ENCODE data around the gene CLDN1.

The CLDN1 gene, protein sequence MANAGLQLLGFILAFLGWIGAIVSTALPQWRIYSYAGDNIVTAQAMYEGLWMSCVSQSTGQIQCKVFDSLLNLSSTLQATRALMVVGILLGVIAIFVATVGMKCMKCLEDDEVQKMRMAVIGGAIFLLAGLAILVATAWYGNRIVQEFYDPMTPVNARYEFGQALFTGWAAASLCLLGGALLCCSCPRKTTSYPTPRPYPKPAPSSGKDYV

DNA sequence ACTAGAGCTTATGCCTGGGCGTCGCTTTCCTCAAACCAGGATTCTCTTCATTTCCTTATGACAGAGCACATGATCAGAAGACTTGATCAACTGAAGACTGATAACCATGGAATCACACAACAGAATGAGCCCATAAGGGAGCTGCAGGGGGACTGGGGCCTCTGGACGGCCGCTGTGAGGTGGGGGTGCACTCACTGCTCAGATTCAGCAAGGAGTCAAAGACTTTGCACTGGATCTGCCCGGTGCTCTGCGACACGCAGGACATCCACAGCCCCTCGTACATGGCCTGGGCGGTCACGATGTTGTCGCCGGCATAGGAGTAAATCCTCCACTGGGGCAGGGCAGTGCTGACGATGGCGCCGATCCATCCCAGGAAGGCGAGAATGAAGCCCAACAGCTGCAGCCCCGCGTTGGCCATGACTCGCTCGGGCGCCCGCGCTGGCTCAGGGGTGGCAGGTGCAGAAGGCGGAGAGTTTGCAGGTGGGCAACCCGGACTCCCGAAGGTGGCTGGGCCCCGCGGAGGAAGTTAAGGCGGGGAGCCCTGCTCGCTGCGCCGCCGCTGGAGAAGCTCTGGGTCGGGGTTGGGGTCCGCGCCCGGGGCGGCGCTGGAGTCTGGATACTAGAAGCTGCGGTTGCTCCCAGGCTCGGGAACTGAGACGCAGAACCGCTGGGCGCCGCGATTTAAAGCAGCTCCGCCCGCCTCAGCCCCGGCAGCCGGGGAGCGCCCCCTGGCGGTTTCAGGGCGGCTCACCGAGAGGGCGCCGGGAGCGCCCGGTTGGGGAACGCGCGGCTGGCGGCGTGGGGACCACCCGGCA is at the start of gene CLDN1:
Gene CLDN1 (minus strand): TSS at position 658 of the 815 bp plus-strand sequence. CDS start 240 bp downstream, at position 418.
- peak; percentile 48 for DNase-seq (ENCODE audit: low read depth)

DNA sequence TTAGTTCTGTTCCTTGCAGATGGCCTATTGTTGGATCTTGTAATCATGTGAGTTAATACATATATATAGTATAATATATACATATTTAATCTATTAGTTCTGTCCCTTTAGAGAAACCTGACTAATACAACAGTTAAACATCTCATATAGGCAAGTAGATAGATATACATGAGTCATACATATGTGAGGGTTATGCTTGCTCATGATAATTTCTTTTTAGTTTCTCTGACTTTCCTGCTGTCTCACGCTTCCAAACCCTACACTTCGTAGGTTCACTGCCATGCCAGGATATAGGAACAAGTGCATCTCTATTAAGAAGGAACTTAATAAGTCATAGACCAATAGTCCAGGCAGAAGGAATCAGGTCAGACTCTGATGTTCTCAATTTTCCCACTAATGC is 48.9 kb upstream of the CLDN1 start:
- no peak for DNase-seq (ENCODE audit: low read depth)

DNA sequence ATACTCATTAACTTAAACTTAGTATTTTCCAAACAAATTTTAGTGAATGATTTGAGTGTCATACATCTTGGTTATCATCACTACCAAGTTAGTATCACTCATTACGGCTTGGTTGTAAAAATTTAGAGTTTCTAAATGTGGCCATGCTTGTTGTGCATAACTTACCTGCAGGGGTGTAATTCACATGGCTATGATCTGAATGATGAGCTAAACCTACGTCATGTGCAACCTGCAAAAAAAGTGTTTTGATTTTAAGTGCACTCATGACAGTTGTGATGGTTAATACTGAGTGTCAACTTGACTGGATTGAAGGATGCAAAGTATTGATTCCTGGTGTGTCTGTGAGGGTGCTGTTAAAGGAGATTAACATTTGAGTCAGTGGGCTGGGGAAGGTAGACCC is 48.1 kb upstream of the CLDN1 start:
- DNase-seq (ENCODE audit: low read depth) = no peak

DNA sequence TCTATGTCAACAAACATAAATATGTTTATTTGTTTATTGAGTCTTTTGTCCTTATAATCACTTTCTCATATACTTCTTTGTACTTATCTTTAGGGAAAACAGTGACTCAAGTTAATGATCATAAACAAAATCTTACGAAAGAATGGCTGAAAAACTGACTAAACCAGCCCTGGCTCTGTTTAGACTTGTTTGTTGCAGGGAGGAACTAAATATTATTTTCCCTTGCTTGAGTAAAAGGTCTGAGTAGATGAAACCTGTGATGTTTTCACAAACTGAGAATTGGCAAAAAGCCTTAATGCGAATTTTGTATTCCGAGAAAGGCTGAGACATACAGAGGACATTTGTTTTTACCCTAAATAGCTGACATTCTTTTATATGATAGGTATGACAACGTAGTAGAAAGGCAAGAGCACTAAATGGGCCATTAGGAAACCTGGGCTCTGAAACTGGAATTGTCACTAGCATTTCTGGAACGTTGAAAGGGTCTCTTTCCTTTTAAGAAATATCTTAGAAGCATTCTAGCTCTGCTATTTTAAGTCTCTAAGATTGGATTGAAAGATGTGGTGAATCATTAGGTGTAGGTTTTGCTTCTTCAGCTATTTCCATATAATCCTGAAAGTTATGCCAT is 47.5 kb upstream of the CLDN1 start:
- DNase-seq (ENCODE audit: low read depth) = no peak

DNA sequence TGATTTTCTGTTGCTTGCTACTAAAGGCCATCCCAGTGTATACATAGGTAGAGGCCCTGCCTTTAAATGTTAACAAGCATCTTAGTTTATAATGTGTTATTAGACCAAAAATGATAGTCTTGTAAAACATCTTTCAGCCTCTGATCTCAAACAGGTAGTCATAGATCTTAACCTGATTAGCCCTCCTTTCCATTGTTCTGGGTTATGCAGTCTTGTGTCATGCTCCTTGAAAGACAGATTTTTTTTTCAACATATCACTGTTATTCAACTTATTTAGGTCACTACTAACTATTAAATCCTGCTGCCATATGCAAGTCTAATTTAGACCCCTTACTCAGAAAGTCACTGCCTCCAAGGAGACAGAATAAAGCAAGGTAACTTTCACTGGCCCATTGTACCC is 46.6 kb upstream of the CLDN1 start:
- no peak for DNase-seq (ENCODE audit: low read depth)

DNA sequence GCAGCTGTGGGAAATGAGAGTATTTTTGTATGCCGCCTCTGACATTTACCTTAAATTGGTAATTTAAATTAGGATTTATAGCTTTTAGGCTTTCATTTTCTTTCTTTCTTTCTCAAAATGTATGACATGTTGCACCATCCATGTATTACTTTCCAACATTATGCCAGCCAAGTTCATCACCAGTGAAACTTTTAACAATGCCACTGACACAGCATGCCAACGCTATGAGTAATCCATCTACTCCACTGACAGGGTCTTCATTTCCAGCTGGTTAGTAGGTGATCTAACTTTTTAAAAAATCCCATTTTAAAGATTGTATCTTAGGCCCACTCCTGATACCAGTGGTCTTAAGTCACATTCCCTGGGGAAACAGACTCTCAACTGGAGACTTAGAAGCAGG is 43.9 kb upstream of the CLDN1 start:
- DNase-seq (ENCODE audit: low read depth) = no peak

DNA sequence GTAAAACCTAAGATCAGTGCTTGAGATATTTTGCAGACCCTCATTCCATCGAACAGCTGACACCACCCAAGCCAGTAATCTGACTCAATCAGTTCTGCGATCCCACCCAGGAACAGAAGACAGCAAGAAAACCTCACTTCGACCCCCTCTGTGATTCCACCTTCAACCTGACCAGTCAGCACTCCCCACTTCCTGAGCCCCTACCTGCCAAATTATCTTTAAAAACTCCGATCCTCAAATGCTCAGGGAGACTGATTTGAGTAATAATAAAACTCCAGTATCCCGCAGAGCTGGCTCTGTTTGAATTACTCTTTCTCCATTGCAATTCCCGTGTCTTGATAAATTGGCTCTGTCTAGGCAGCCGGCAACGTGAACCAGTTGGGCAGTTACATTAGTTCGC is 40.0 kb upstream of the CLDN1 start:
- no peak for DNase-seq (ENCODE audit: low read depth)

DNA sequence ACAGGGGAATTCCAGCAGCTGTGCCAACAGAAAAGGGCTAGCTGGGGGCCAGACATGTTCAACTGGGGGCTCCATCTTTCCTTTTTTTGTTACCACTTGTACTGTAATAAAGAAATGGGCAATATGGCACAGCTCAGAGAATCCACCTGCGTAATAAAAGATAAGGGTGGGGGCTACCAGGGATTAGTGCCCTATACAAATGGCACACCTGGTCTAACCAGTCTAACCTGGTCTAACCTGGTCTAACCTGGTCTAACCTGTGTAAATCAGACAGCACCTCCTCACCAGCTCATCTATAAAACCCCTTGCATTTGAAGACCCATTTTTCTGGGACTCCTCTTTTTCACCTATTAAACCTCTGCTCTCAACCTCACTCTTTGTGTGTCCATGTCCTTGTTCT is 39.5 kb upstream of the CLDN1 start:
- no peak for DNase-seq (ENCODE audit: low read depth)

DNA sequence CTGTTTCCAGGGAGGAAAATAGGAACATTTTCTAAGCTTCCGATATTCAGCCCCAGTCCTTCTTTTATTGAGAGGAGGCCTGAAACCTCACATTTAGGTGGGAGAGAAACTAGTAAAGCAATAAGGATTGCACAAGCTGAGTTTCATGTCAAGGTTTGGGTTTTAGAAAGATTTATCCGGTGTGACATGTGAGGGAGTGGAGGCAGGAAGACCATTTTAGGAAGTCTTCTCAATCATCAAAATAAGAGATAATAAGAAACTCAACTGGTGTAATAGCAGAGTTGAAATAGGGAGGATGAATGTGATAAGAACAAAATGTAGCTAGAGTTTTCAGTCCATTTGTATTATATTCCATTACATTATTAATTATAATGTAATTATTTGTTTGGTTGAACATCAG is 38.0 kb upstream of the CLDN1 start:
- DNase-seq (ENCODE audit: low read depth) = no peak

DNA sequence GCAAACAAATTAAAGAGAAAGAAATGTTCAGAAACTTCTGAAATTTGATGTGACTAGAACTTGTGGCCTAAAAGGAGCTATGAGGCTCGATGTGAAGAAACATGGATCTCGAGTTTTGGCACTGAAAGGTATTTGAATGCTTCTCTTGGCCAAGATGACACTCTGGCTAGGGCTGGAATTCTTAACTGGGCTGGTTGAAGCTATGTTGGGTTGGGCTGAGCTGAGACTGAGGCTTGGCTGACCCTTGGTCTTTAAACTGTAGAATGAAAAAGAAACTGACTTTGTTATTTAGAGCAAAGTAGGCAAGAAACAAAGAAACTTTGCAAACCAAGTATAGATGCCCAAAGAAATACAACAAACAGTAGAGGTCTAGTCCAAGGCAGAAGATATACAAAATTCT is 37.6 kb upstream of the CLDN1 start:
- no peak for DNase-seq (ENCODE audit: low read depth)

DNA sequence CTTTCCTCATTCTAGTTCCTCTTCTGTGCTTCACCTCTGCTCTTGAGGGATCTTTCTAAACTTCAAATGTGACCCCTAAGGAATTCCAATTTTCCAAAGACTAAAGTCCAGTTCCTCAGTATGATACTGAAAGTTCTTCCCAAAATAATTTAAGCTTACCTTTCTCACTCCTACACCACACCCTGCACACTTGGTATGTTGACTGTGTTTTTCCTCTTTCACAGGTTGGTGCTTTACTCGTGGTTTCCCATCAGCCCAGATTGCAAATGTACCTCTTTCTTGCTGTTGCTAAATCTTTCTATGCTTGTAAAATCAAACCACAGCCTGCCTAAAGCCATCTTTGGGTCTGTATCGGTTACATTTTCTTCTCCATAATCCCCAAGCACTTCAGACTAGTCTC is 35.2 kb upstream of the CLDN1 start:
- no peak for DNase-seq (ENCODE audit: low read depth)

DNA sequence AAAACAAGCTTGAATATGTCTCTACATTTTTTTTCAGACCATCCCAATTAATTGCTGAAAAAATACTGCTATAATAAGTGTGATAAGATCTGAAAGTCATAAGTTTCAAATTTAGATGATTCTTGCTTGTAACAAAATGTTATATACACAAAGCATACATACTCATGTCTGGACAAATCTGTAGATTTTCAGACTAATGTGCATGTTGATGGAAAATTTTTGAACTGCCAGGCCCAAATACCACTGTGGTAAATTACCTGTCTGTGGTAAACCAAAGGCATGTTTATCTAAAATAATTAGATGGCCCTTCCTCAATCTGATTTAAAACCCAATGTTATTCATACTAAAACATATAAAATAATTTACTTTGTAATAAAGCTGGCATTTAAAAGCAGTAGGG is 34.0 kb upstream of the CLDN1 start:
- DNase-seq (ENCODE audit: low read depth) = no peak

DNA sequence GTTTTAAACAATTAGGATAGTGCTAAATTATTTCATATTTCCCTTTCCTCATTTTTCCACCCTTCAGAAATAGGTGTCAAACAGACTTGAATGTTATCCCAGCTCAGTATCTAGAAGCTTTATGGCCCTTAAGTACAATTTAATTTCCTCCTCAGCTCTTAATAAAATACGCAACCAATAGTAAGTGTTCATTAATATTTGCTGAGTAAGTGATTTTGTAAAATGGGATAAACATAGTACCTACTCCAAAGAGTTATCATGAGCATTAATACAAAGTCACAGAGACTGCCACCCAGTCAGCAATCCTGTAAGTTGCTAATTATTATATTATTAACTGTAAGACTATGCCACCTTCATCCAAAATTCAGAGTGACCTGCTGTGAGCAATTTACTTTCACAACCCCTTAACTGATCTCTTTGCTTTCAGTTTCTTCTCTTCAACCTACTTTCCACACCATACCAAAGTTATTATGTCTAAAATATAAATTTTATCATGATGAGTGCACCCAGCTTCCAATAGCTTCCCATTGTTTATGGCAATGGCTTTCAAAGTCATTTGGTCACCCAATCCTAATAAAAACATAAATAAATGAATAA is 30.7 kb upstream of the CLDN1 start:
- no peak for DNase-seq (ENCODE audit: low read depth)

DNA sequence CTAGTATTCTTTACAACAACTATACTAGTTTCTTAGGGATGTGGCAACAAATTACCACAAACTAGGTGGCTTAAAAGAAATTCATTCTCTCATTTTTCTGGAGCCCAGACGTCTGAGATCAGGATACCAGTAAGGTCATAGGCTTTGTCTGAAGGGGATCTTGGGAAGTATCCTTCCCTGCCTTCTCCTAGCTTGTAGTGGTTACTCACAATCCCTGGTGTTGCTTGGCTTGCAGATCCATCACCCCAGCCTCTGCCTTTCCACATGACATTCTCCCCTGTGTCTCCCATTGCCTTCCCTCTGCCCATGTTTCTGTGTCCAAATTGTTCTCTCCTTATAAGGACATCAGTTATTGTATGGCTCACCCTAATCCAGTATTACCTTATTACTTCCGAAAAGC is 24.3 kb upstream of the CLDN1 start:
- DNase-seq (ENCODE audit: low read depth) = no peak

DNA sequence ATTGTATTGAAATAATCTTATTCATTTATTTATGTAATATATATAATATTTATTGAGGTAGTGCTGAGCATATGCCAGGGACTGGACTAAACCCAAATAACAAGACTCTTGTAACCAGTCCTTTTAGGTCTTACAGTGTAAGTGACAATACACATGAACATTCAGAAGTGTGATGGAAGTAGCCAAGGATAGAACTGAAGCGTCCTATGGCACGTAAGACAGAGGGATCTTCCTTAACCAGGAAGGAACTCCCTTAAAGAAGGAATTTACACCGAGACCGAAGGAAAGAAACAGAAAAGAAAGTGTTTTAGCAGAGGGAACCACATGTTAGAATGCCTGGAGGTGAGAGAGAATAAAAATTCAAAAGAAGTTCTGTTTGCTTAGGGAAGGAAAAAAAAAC is 23.6 kb upstream of the CLDN1 start:
- DNase-seq (ENCODE audit: low read depth) = no peak

DNA sequence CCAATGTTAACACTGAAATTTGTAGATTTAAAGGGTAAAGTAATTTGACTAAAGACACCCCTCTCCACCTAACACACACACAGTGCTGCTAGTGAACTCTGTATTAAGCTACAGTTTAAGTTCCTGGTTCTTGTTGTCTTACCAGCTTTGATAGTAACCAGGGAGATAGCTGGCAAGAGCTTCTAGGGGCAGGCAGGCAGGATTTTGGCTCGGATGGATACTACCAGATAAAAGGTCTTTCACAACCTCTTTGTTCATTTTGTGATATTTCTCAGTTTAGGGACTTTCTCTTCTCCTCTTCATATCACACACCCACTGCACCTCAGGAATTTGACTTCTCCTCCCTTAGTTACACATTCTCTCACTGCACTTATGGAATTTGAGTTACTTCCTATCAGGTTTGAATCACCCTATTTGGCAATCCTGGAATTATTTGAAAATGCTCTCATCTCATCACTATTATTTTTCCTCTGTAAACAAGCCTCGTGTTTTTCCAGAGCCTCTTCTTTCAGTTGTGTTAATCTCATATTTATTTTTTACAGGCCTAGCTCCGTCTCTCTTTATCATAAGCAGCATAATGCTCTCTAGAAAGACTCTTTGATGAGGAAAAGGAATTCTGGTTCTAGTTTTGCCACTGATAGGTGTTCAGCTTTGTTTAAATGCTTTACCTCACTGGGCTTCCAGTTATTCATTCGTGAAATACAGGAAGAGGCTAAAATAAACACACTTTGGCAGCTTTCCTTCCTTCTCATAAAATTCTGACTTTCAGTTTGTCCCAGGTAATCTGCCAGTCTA is 23.0 kb upstream of the CLDN1 start:
- DNase-seq (ENCODE audit: low read depth) = peak; percentile 52

DNA sequence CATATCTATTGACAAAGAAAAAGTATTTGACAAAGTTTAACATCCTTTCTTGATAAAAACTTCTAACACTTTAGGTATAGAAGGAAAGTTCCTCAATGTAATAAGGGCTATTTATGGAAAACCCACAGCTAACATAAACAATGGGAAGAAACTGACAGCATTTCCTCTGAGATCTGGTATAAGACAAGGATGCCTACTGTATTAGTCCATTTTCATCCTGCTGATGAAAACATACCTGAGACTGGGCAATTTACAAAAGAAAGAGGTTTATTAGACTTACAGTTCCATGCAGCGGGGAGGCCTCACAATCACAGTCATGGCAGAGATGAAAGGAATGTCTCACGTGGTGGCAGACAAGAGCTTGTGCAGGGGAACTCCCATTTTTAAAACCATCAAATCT is 17.8 kb upstream of the CLDN1 start:
- no peak for DNase-seq (ENCODE audit: low read depth)

DNA sequence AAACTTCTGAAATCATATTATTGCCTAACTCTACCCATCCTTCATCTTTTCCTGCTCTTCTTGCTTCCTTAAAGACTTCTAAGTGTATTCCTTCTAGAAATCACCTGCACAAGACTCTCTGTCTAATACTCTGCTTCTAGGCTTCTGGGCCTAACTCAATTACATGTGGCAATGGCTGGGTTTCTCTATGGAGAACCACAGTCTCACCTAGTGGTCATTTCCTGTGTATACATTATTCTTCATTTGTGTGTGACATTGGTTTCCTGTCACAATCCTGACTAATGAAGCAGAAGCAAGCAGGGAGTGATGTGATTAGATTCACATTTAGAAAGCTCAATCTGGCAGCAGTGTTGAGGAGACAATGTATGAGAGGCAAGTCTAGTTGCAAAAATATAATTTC is 16.9 kb upstream of the CLDN1 start:
- no peak for DNase-seq (ENCODE audit: low read depth)

DNA sequence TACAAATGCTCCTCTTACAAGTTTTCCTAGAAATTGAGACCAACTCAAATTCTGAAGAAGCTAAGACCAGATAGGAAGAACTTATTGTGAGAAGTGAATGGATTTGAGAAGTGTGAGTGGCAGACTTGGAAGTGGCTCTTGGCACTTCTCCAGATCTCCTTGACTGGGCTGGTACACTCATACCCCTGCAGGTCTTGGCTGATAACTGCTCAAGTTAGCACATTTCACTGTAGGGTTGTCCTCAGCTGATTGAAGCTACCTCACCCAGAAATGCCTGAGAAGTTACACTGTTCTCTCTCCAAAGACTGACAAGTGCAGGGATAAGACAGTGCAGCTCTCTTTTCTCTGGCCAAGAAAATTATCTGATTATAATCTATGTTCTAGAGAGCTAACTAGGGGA is 16.5 kb upstream of the CLDN1 start:
- no peak for DNase-seq (ENCODE audit: low read depth)

DNA sequence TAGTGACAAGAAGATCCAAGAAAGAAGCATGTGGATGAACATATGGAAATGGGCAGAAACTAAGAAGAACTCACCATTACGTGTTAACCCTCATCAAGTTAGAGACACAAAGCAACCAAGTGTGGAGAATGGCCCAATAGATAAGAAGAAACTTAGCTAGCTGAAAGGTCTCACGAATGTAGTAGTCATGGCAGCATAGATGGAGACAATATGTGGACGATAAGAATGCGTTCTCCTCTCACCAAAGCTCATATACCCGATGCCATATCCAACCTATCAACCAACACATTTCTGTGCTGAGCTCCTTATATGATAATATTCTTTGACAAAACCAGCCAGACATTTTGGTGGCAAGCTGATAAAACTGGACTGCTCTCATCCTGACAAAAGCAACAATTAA is 15.1 kb upstream of the CLDN1 start:
- no peak for DNase-seq (ENCODE audit: low read depth)

DNA sequence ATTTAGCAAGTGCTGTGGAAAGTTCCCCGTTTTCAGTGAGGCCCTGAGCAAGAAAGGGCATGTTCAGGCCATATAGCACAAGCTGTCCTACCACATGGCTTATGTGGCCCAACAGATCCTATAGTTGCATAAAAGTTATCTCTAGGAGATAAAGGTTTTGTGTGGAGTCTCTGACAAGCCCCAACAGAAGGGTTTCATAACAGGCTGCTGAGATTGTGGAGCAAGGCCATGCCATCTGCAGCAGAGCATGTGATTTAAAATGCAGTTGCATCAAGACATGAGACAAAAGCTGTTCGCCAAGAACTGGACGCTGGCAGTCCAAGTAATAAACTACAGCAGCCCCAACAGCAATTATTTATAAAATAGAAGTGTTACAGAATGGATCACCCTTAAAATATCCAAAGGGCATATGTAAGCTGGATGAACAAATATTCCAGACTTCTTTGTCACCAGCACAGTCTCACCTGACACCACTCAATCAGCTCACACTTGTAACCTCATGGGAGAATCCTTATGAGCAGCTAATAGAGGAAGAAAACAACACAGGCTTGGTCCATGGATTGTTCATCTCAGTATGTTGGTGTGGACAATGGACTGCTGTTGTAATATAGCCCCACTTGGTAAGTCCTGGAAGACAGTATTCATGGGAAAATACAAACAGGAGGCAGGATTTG is 14.4 kb upstream of the CLDN1 start:
- DNase-seq (ENCODE audit: low read depth) = no peak

DNA sequence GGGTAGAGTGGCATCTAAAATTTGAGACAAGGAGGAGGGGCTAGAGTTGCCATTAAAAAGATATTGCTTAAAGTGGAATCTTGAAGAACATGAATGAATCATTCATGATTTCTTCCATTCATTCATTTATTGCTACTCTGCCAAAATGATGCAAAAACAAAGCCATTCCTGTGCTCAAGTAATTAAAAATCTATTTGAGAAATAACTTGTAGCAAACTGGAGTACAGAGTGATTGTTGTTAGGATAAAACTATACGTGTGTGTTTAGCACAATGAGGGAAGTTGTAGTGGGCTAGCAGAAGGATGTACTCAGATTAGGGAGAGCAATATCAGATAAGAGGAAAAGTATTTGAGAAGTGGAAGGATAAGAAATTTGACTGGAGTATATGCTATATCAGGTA is 11.7 kb upstream of the CLDN1 start:
- DNase-seq (ENCODE audit: low read depth) = no peak
